ENCODE data around the gene COL9A3.

COL9A3 gene

GRCh38 chr20:62824476-62825332 lies 7.9 kb downstream of the COL9A3 start:
- peak; percentile 31 for DNase-seq

- DNase-seq, result no peak
Observed at GRCh38 chr20:62825333-62825985, 8.6 kb downstream of the COL9A3 start.

GRCh38 chr20:62825986-62826645 lies 9.3 kb downstream of the COL9A3 start:
- DNase-seq, result no peak

GRCh38 chr20:62826646-62827310 lies 9.9 kb downstream of the COL9A3 start:
- no peak for DNase-seq

- no peak for DNase-seq
Observed at GRCh38 chr20:62827311-62828038, 10.6 kb downstream of the COL9A3 start.

GRCh38 chr20:62828051-62828450 lies 11.2 kb downstream of the COL9A3 start:
- no peak for DNase-seq

- DNase-seq, result no peak
Observed at GRCh38 chr20:62828511-62829230, 11.8 kb downstream of the COL9A3 start.

GRCh38 chr20:62829231-62830230 lies 12.7 kb downstream of the COL9A3 start:
- no peak for DNase-seq

- no peak for DNase-seq
Observed at GRCh38 chr20:62830251-62830650, 13.4 kb downstream of the COL9A3 start.

GRCh38 chr20:62830821-62831220 lies 14.0 kb downstream of the COL9A3 start:
- no peak for DNase-seq

GRCh38 chr20:62831361-62831788 lies 14.5 kb downstream of the COL9A3 start:
- DNase-seq, result no peak

- no peak for DNase-seq
Observed at GRCh38 chr20:62831854-62832211, 15.0 kb downstream of the COL9A3 start.

GRCh38 chr20:62832212-62832922 lies 15.5 kb downstream of the COL9A3 start:
- DNase-seq, result no peak

GRCh38 chr20:62832951-62833391 lies 16.1 kb downstream of the COL9A3 start:
- no peak for DNase-seq

- no peak for DNase-seq
Observed at GRCh38 chr20:62834967-62835730, 18.3 kb downstream of the COL9A3 start.

GRCh38 chr20:62835931-62836861 lies 19.3 kb downstream of the COL9A3 start:
- no peak for DNase-seq

- no peak for DNase-seq
Observed at GRCh38 chr20:62836967-62837490, 20.2 kb downstream of the COL9A3 start.

- DNase-seq, result no peak
Observed at GRCh38 chr20:62837790-62838127, 20.9 kb downstream of the COL9A3 start.

Data from activated gamma-delta T cell (primary cell).